WI38 (cell line): Measurements from ENCODE around the gene SNRPN.
"Not testable (repeated sequence)": the region's sequence is repeated elsewhere in the genome, so short reads cannot be mapped to it uniquely, and the experiment has no call there.

Experiments used
- H3K4me3 ChIP-seq: 2 replicates; pipeline ENCODE4 v1.5.1; 2011; ENCODE audit warnings: low read depth, mild to moderate bottlenecking, control low read depth, low read length
- TF ChIP-seq, protein P1 (sequence below): IDR thresholded peaks from 2 replicates; pipeline ENCODE4 v1.5.1; 2012; ENCODE audit warnings: low read depth, mild to moderate bottlenecking, control low read depth, low read length

SNRPN gene

DNA sequence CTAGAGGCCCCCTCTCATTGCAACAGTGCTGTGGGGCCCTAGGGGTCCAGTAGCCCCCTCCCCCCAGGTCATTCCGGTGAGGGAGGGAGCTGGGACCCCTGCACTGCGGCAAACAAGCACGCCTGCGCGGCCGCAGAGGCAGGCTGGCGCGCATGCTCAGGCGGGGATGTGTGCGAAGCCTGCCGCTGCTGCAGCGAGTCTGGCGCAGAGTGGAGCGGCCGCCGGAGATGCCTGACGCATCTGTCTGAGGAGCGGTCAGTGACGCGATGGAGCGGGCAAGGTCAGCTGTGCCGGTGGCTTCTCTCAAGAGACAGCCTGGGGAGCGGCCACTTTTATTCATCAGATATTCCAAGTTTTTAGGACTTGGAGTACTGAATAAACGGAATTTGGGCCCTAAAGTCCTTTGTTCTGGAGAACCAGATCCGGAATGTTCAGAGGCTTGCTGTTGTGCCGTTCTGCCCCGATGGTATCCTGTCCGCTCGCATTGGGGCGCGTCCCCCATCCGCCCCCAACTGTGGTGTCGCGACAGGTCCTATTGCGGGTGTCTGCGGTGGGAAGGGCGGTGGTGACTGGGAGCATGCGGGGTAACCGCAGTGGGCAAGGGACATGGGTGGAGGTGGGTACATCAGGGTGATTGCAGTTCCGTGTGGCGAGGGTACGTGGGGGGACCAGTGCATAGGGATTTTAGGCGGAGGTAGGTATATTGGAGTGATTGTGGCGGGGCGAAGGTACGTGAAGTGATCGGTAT, at the start of gene SNRPN, which contains the start of gene SNURF:
TSS of gene SNRPN (plus strand) at position 205 of the 748 bp plus-strand sequence. CDS start 19,467 bp downstream, outside the sequence.
TSS of gene SNURF (plus strand) at position 205 of the 748 bp plus-strand sequence. CDS start at position 267, 62 bp downstream.
- peak within 1 kb of the TSS; percentile 86 for H3K4me3 ChIP-seq

DNA sequence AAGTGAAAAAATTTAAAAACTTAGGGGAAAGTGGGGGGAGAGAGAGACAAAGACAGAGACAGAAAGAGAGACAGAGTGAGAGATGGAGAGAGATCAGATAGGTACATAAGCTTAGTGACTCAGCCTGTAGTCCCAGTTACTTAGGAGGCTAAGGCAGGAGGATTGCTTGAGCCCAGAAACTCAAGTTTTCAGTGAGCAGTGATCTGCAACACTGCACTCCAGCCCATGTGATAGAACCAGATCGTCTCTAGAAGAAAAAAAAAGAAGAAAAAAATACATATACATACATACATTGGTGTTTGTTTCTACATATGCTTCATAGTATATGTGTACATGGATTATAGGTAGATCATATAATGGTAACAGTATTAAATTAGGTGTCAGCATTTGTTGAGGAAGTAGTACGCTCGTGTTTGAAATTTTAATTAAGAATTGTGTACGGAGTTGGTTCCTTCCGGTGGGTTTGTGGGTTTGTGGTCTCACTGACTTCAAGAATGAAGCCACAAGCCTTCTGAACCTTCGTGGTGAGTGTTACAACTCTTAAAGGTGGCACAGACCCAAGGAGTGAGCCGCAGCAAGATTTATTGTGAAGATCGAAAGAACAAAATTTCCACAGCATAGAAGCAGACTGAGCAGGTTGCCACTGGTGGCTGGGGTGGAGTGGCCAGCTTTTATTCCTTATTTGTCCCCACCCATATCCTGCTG, 38.3 kb upstream of the SNRPN start:
- no peak overlapping the region for H3K4me3 ChIP-seq
- TF ChIP-seq, protein P1, sequence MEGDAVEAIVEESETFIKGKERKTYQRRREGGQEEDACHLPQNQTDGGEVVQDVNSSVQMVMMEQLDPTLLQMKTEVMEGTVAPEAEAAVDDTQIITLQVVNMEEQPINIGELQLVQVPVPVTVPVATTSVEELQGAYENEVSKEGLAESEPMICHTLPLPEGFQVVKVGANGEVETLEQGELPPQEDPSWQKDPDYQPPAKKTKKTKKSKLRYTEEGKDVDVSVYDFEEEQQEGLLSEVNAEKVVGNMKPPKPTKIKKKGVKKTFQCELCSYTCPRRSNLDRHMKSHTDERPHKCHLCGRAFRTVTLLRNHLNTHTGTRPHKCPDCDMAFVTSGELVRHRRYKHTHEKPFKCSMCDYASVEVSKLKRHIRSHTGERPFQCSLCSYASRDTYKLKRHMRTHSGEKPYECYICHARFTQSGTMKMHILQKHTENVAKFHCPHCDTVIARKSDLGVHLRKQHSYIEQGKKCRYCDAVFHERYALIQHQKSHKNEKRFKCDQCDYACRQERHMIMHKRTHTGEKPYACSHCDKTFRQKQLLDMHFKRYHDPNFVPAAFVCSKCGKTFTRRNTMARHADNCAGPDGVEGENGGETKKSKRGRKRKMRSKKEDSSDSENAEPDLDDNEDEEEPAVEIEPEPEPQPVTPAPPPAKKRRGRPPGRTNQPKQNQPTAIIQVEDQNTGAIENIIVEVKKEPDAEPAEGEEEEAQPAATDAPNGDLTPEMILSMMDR = no peak

More for the DNA sequence above, at the start of gene SNRPN, which contains the start of gene SNURF:
- TF ChIP-seq, protein P1 = no peak

DNA sequence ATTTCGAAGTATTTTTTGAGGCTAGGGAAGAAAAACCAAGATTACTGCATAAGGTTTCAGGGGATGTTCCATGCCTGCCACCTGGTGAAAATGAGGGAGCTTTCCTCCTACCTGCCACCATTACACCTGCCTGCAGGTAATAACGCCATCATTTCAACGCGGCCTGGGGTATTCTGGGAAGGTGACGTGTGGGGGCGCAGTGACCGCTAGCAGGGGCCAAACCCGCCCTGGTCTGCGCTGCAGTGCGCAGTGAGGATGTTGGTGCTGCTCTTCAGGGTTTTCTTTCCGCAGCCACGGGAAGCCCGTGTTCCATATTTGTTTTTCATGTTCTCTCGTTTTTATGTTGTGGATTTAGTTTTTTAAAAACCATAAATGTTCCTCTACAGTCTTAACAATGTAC, 37.4 kb upstream of the SNRPN start:
- no peak overlapping the region for H3K4me3 ChIP-seq
- TF ChIP-seq, protein P1 = no peak

DNA sequence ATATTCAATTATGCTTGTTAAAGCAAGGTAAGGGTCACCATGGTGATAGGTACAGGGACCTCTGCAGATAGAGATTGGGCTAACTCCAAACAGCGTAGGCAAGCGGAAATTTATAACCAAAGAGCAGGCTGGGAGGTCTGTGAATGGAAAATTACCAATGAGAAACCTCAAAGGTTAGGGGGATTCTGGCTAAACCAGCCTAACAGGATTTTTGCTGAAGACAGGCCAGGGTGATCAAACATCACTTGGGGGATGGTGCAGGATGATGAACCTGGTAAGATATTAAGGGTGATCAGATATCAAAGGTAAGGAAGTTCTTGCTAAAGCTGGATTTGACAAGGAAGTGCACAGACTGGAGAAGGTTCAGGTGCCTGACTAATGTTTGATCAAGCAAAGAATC, 35.3 kb upstream of the SNRPN start:
- TF ChIP-seq, protein P1 = no peak
- H3K4me3 ChIP-seq = no peak overlapping the region

DNA sequence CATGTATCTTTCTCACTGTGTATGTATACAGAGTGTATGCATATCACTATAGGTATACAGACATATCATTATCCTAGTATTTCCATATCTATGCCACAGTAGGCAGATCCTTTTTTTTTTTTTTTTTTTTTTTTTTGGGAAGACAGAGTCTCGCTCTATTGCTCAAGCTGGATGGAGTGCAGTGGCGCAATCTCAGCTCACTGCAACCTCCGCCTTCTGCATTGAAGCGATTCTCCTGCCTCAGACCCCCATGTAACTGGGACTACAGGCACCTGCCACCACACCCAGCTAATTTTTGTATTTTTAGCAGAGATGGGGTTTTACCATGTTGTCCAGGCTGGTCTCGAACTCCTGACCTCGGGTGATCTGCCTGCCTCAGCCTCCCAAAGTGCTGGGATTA, 32.0 kb upstream of the SNRPN start:
- not testable (repeated sequence) for H3K4me3 ChIP-seq

DNA sequence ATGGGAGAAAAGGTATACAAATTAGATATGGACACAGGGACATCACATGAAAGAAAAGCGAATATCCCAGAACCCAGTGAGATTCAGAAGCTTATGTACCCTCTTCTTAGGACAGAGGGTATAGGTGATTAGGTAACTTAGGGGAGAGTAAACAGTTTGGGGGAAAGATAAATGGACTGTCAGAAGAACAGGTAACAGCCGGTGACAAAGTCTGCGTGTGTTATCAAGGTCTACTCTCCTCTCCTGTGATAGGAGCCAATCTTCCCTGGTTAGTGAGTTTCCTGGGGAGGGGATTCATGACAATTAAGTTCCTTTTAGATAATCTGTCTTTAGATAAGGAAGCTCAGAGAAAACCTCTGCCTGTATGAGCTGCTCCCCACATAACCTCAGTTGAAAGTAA, 30.6 kb upstream of the SNRPN start:
- H3K4me3 ChIP-seq = no peak overlapping the region
- TF ChIP-seq, protein P1 = no peak

DNA sequence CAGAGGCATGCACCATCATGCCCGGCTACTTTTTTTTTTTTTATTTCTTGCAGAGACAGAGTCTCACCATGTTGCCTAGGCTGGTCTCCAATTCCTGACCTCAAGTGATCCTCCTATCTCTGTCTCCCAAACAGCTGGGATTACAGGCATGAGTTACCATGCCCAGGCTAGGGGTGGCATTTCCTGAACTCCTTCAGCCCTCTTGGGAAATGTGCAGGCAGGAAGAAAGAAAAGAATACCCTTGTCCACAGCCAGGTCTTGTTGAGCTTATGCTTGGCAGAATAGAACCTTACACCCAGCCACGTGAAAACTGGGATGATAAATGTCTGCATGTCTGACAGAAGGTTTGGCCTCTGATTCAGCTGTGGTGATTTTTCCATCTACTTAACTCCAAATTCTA, 30.2 kb upstream of the SNRPN start:
- no peak overlapping the region for H3K4me3 ChIP-seq
- TF ChIP-seq, protein P1 = no peak

DNA sequence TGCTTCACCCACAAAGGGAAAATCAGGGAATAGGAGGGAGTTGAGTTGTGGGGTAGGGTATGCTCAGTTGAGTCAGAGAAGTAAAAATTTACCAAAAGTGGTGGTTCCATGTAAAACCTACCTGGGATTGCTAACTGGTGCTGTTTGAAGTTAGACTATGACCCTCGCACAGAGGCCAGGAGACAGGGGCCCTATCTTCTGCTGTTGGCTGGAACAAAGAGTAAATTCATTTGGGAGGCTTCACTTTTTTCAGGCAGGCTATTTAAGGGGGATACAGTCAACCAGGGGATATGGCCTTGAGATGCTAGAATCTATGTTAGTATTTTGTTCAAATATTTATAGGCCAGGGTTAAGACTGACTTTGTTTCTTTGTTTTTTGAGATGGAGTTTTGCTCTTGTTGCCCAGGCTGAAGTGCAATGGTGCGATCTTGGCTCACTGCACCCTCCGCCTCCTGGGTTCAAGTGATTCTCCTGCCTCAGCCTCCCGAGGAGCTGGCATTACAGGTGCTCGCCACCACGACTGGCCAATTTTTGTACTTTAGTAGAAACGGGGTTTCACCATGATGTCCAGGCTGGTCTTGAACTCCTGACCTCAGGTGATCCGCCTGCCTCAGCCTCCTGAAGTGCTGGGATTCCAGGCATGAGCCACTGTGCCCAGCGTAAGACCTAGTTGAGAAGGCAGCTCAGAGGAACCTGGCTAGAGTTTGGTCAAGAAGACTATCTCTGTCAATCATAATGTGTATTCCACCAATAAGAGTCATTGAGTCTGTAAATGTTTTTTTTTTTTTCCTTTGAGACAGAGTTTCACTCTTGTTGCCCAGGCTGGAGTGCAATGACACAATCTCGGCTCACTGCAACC, 22.7 kb upstream of the SNRPN start:
- not testable (repeated sequence) for H3K4me3 ChIP-seq
